Loucy (cell line): ENCODE results near the gene LYPD6.

Source experiments
- EZH2phosphoT487 ChIP-seq: fragments of 200-600 bp; IDR thresholded peaks from 2 replicates; pipeline ENCODE4 v1.6.1; 2018; ENCODE audit warnings: antibody characterized with exemption, mild to moderate bottlenecking, moderate library complexity, borderline replicate concordance
- TF ChIP-seq, protein P1 (sequence below): fragments of 200-600 bp; sonication (generic); conservative IDR thresholded peaks from 2 replicates; pipeline ENCODE4 v1.5.1; 2014; ENCODE audit warnings: mild to moderate bottlenecking, antibody characterized with exemption, low read length

DNA sequence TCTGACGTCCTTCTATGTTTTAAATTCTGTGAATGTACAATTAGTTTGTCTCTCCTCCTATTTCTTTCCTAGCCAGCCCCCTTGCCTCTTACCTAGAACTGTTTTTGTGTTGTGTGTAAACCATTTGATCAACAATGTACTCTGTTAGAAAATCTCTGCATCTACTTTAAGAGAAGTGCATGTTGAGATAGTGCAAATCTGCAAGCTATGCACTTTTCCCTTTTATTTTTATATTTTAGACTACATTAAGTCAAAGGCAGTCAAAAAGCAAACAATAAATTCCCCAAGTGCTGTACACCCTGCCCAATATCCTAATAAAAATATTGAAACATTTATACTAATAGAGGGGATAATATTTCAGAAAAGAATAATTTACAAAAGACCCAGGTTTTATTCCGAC, 13.7 kb downstream of the LYPD6 start:
- TF ChIP-seq, protein P1, sequence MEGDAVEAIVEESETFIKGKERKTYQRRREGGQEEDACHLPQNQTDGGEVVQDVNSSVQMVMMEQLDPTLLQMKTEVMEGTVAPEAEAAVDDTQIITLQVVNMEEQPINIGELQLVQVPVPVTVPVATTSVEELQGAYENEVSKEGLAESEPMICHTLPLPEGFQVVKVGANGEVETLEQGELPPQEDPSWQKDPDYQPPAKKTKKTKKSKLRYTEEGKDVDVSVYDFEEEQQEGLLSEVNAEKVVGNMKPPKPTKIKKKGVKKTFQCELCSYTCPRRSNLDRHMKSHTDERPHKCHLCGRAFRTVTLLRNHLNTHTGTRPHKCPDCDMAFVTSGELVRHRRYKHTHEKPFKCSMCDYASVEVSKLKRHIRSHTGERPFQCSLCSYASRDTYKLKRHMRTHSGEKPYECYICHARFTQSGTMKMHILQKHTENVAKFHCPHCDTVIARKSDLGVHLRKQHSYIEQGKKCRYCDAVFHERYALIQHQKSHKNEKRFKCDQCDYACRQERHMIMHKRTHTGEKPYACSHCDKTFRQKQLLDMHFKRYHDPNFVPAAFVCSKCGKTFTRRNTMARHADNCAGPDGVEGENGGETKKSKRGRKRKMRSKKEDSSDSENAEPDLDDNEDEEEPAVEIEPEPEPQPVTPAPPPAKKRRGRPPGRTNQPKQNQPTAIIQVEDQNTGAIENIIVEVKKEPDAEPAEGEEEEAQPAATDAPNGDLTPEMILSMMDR, result no peak
- TF ChIP-seq EZH2phosphoT487, result no peak
